Neural progenitor cell (in vitro differentiated cells): ENCODE data around the gene WDR76. TPM values are rescaled to one million over a fixed set of nuclear protein-coding genes. Genes with fewer than 3 reads are reported as not detected.
"Not testable (repeated sequence)": the region's sequence is repeated elsewhere in the genome, so short reads cannot be mapped to it uniquely, and the experiment has no call there.

Experiments used
- DNase-seq: peaks from one replicate; pipeline ENCODE4 v3.0.0-alpha.2; 2016; ENCODE audit warnings: low spot score
- H2AFZ ChIP-seq: fragments of 200-600 bp; sonication (generic); replicated peaks from 2 replicates; pipeline ENCODE4 v1.6.1; 2016; ENCODE audit warnings: antibody characterized with exemption
- H3F3A ChIP-seq: fragments of 200-600 bp; sonication (generic); 2 replicates; pipeline ENCODE4 v1.6.1; 2016; ENCODE audit warnings: antibody characterized with exemption, low read depth
- H3K27ac ChIP-seq: fragments of 200-600 bp; sonication (generic); 2 replicates; pipeline ENCODE4 v1.5.1; 2016; ENCODE audit warnings: mild to moderate bottlenecking
- H3K27me3 ChIP-seq: fragments of 200-600 bp; sonication (generic); 2 replicates; pipeline ENCODE4 v1.6.1; 2016; ENCODE audit warnings: mild to moderate bottlenecking, moderate library complexity
- H3K36me3 ChIP-seq: fragments of 200-600 bp; sonication (generic); 2 replicates; pipeline ENCODE4 v1.5.1; 2016
- H3K4me1 ChIP-seq: fragments of 200-600 bp; sonication (generic); 2 replicates; pipeline ENCODE4 v1.6.1; 2016; ENCODE audit warnings: mixed run types
- H3K4me2 ChIP-seq: fragments of 200-600 bp; sonication (generic); 2 replicates; pipeline ENCODE4 v1.6.1; 2016
- H3K4me3 ChIP-seq: fragments of 200-600 bp; sonication (generic); 2 replicates; pipeline ENCODE4 v1.5.1; 2016
- H3K79me2 ChIP-seq: fragments of 200-600 bp; sonication (generic); 2 replicates; pipeline ENCODE4 v1.6.1; 2016; ENCODE audit warnings: low read depth
- H3K9ac ChIP-seq: fragments of 200-600 bp; sonication (generic); 2 replicates; pipeline ENCODE4 v1.6.1; 2016
- H3K9me3 ChIP-seq: fragments of 200-600 bp; sonication (generic); 2 replicates; pipeline ENCODE4 v1.5.1; 2016; ENCODE audit warnings: low read depth
- H4K20me1 ChIP-seq: fragments of 200-600 bp; sonication (generic); 2 replicates; pipeline ENCODE4 v1.6.1; 2016; ENCODE audit warnings: low read depth
- H3K27ac Mint-ChIP-seq: 3 replicates; pipeline ENCODE4 v1.8.0; 2021; ENCODE audit warnings: mixed read lengths
- H3K27me3 Mint-ChIP-seq: 2 replicates; pipeline ENCODE4 v1.8.0; 2022; ENCODE audit warnings: low read depth, mild to moderate bottlenecking, inconsistent platforms, moderate library complexity, mixed read lengths; ENCODE audit not compliant: insufficient read depth
- H3K36me3 Mint-ChIP-seq: 3 replicates; pipeline ENCODE4 v1.8.0; 2021; ENCODE audit warnings: mixed read lengths
- H3K4me1 Mint-ChIP-seq: 3 replicates; pipeline ENCODE4 v1.8.0; 2021; ENCODE audit warnings: mixed read lengths
- H3K4me3 Mint-ChIP-seq: 3 replicates; pipeline ENCODE4 v1.8.0; 2021; ENCODE audit warnings: mild to moderate bottlenecking, moderate library complexity, mixed read lengths
- H3K9me3 Mint-ChIP-seq: 3 replicates; pipeline ENCODE4 v1.8.0; 2020; ENCODE audit warnings: mixed read lengths
- CTCF ChIP-seq: fragments of 200-600 bp; sonication (generic); IDR thresholded peaks from 2 replicates; pipeline ENCODE4 v1.5.1; 2017; ENCODE audit warnings: antibody characterized with exemption, mild to moderate bottlenecking
- EZH2 ChIP-seq: fragments of 200-600 bp; sonication (generic); IDR thresholded peaks from 2 replicates; pipeline ENCODE4 v1.6.1; 2017; ENCODE audit warnings: antibody characterized with exemption, mild to moderate bottlenecking, moderate library complexity
- EZH2phosphoT487 ChIP-seq: fragments of 200-600 bp; sonication (generic); IDR thresholded peaks from 2 replicates; pipeline ENCODE4 v1.6.1; 2017; ENCODE audit warnings: antibody characterized with exemption
- total RNA-seq: library from RNA; depleted of rRNA; stranded (reverse); fragments of >200 nt; gene quantifications from 2 replicates; pipeline ENCODE4 v1.2.3, GENCODE V29; 2015; ENCODE audit warnings: low replicate concordance

Gene WDR76
- total RNA-seq, 1 donor from 2014 or later = 32.6 TPM

- no peaks in the 10 kb centered on the region for H3K4me1 Mint-ChIP-seq
- Histone ChIP-seq H3K9me3 (no peaks in the 10 kb centered on the region), H3K79me2 (no peaks in the 10 kb centered on the region), H3K4me3 (no peak overlapping the region), H3K27ac (no peak overlapping the region), H3K9ac (no peak overlapping the region), H3F3A (peaks cover 6% of the 10 kb centered on the region), H4K20me1 (no peaks in the 10 kb centered on the region), H2AFZ (no peak overlapping the region), H3K36me3 (peaks cover 6% of the 10 kb centered on the region), H3K4me1 (no peaks in the 10 kb centered on the region), H3K4me2 (no peak overlapping the region), H3K27me3 (no peaks in the 10 kb centered on the region)
- H3K9me3 Mint-ChIP-seq = no peaks in the 10 kb centered on the region
- no peak for TF ChIP-seq CTCF
- TF ChIP-seq EZH2phosphoT487 = no peak
- no peak for TF ChIP-seq EZH2
- no peaks in the 10 kb centered on the region for H3K27me3 Mint-ChIP-seq
- no peak for DNase-seq
- H3K27ac Mint-ChIP-seq = no peak overlapping the region
- no peak overlapping the region for H3K4me3 Mint-ChIP-seq
- H3K36me3 Mint-ChIP-seq = peaks cover 7% of the 10 kb centered on the region
These were observed 32.7 kb downstream of the WDR76 start for GRCh38 chr15:43859546-43859945.

- H3K36me3 Mint-ChIP-seq, H3K36me3 ChIP-seq, H3F3A ChIP-seq, H3K4me1 Mint-ChIP-seq, H3K27ac Mint-ChIP-seq, H2AFZ ChIP-seq, H3K9ac ChIP-seq, H3K9me3 Mint-ChIP-seq, H3K79me2 ChIP-seq, H3K4me1 ChIP-seq, H4K20me1 ChIP-seq, H3K27me3 Mint-ChIP-seq, H3K27ac ChIP-seq, H3K27me3 ChIP-seq, H3K9me3 ChIP-seq, DNase-seq, H3K4me3 ChIP-seq, H3K4me3 Mint-ChIP-seq, H3K4me2 ChIP-seq: not testable (repeated sequence)
These were observed 39.8 kb downstream of the WDR76 start for GRCh38 chr15:43866636-43867035.

- Histone ChIP-seq H3K4me3 (no peak overlapping the region), H3K4me1 (no peaks in the 10 kb centered on the region), H3K27me3 (no peaks in the 10 kb centered on the region), H3K9ac (no peak overlapping the region), H3K4me2 (no peak overlapping the region), H3K36me3 (no peaks in the 10 kb centered on the region), H3F3A (peaks cover 6% of the 10 kb centered on the region), H3K79me2 (no peaks in the 10 kb centered on the region), H4K20me1 (no peaks in the 10 kb centered on the region), H2AFZ (no peak overlapping the region), H3K27ac (no peak overlapping the region), H3K9me3 (no peaks in the 10 kb centered on the region)
- Mint-ChIP-seq H3K27me3 (no peaks in the 10 kb centered on the region), H3K36me3 (no peaks in the 10 kb centered on the region), H3K4me3 (no peak overlapping the region), H3K27ac (no peak overlapping the region), H3K4me1 (no peaks in the 10 kb centered on the region), H3K9me3 (no peaks in the 10 kb centered on the region)
- DNase-seq = no peak
- TF ChIP-seq CTCF (no peak), EZH2 (no peak), EZH2phosphoT487 (no peak)
These were observed 40.3 kb downstream of the WDR76 start for GRCh38 chr15:43867096-43867495.

GRCh38 chr15:43868406-43868805 lies 41.6 kb downstream of the WDR76 start:
- Histone ChIP-seq H4K20me1 (no peaks in the 10 kb centered on the region), H3K4me3 (no peak overlapping the region), H3K9me3 (no peaks in the 10 kb centered on the region), H3K4me2 (no peak overlapping the region), H3K4me1 (no peaks in the 10 kb centered on the region), H3K9ac (no peak overlapping the region), H3K27ac (no peak overlapping the region), H3F3A (peaks cover 8% of the 10 kb centered on the region), H3K27me3 (no peaks in the 10 kb centered on the region), H3K79me2 (no peaks in the 10 kb centered on the region), H3K36me3 (no peaks in the 10 kb centered on the region), H2AFZ (no peak overlapping the region)
- no peaks in the 10 kb centered on the region for H3K9me3 Mint-ChIP-seq
- no peak overlapping the region for H3K27ac Mint-ChIP-seq
- TF ChIP-seq EZH2phosphoT487 = no peak
- TF ChIP-seq EZH2 = no peak
- TF ChIP-seq CTCF = no peak
- no peak for DNase-seq
- no peak overlapping the region for H3K4me3 Mint-ChIP-seq
- no peaks in the 10 kb centered on the region for H3K4me1 Mint-ChIP-seq
- peaks cover 3% of the 10 kb centered on the region for H3K36me3 Mint-ChIP-seq
- no peaks in the 10 kb centered on the region for H3K27me3 Mint-ChIP-seq
